GM23338 (cell line): Measurements from ENCODE around the gene SLC4A3. TPM values are rescaled to one million over a fixed set of nuclear protein-coding genes. Genes with fewer than 3 reads are reported as not detected.

ENCODE experiments used
- ATAC-seq: fragments of 200-7000 bp; cut with Tn5 transposase; 3 replicates; pipeline ENCODE4 v1.9.1; 2020
- DNase-seq: peaks from one replicate; pipeline ENCODE4 v3.0.0-alpha.2; 2015; ENCODE audit warnings: low spot score
- H2AFZ ChIP-seq: fragments of 200-600 bp; sonication (generic); 2 replicates; pipeline ENCODE4 v1.8.0; 2016; ENCODE audit warnings: antibody characterized with exemption, mild to moderate bottlenecking, moderate library complexity
- H3F3A ChIP-seq: fragments of 200-600 bp; sonication (generic); replicated peaks from 2 replicates; pipeline ENCODE4 v1.8.0; 2017; ENCODE audit warnings: antibody characterized with exemption, mixed run types, low read depth
- H3K27ac ChIP-seq: fragments of 200-600 bp; sonication (generic); 2 replicates; pipeline ENCODE4 v1.6.1; 2016; ENCODE audit warnings: low read depth
- H3K27me3 ChIP-seq: fragments of 200-600 bp; sonication (generic); 2 replicates; pipeline ENCODE4 v1.8.0; 2016; ENCODE audit warnings: mild to moderate bottlenecking, mixed run types, moderate library complexity; ENCODE audit not compliant: insufficient read depth
- H3K36me3 ChIP-seq: fragments of 200-600 bp; sonication (generic); 2 replicates; pipeline ENCODE4 v1.8.0; 2016; ENCODE audit warnings: mild to moderate bottlenecking; ENCODE audit not compliant: insufficient read depth
- H3K4me1 ChIP-seq: fragments of 200-600 bp; sonication (generic); 2 replicates; pipeline ENCODE4 v1.8.0; 2016; ENCODE audit warnings: mild to moderate bottlenecking, moderate library complexity; ENCODE audit not compliant: insufficient read depth
- H3K4me2 ChIP-seq: fragments of 200-600 bp; sonication (generic); 2 replicates; pipeline ENCODE4 v1.7.1; 2017; ENCODE audit warnings: mixed run types
- H3K4me3 ChIP-seq: fragments of 200-600 bp; sonication (generic); 2 replicates; pipeline ENCODE4 v1.6.1; 2016; ENCODE audit warnings: mixed run types
- H3K79me2 ChIP-seq: fragments of 200-600 bp; sonication (generic); replicated peaks from 2 replicates; pipeline ENCODE4 v1.8.0; 2017; ENCODE audit warnings: mild to moderate bottlenecking; ENCODE audit not compliant: insufficient read depth
- H3K9me2 ChIP-seq: fragments of 200-600 bp; sonication (generic); 2 replicates; pipeline ENCODE4 v1.8.0; 2017; ENCODE audit not compliant: insufficient read depth
- H4K20me1 ChIP-seq: fragments of 200-600 bp; sonication (generic); replicated peaks from 2 replicates; pipeline ENCODE4 v1.8.0; 2017; ENCODE audit warnings: mild to moderate bottlenecking; ENCODE audit not compliant: insufficient read depth
- H3K27ac Mint-ChIP-seq: 2 replicates; pipeline ENCODE4 v1.8.0; 2020; ENCODE audit warnings: inconsistent platforms, mild to moderate bottlenecking, moderate library complexity, mixed read lengths
- H3K27me3 Mint-ChIP-seq: 3 replicates; pipeline ENCODE4 v1.8.0; 2022; ENCODE audit warnings: low read depth, mild to moderate bottlenecking, moderate library complexity, mixed read lengths, inconsistent platforms; ENCODE audit not compliant: insufficient read depth, poor library complexity
- H3K36me3 Mint-ChIP-seq: 3 replicates; pipeline ENCODE4 v1.8.0; 2021; ENCODE audit warnings: low read depth, mild to moderate bottlenecking, inconsistent platforms, moderate library complexity, mixed read lengths
- H3K4me1 Mint-ChIP-seq: 3 replicates; pipeline ENCODE4 v1.8.0; 2020; ENCODE audit warnings: mild to moderate bottlenecking, inconsistent platforms, mixed read lengths
- H3K4me3 Mint-ChIP-seq: 3 replicates; pipeline ENCODE4 v1.8.0; 2021; ENCODE audit warnings: moderate library complexity, mild to moderate bottlenecking, inconsistent platforms, mixed read lengths
- H3K9me3 Mint-ChIP-seq: 3 replicates; pipeline ENCODE4 v1.8.0; 2020; ENCODE audit warnings: moderate library complexity, mild to moderate bottlenecking, inconsistent platforms, mixed read lengths
- JUNB ChIP-seq: IDR thresholded peaks from one replicate; pipeline ENCODE4 v1.6.1; 2016; ENCODE audit warnings: antibody characterized with exemption; ENCODE audit not compliant: unreplicated experiment
- STAT1 ChIP-seq: IDR thresholded peaks from one replicate; pipeline ENCODE4 v1.6.1; 2016; ENCODE audit warnings: antibody characterized with exemption; ENCODE audit not compliant: unreplicated experiment
- ZNF331 ChIP-seq: fragments of 250-450 bp; sonication (Bioruptor Pico); IDR thresholded peaks from 2 replicates; pipeline ENCODE4 v1.5.0; 2020; ENCODE audit warnings: low read depth, mild to moderate bottlenecking, moderate library complexity
- polyA plus RNA-seq: library from polyadenylated mRNA; unstranded; fragments of >200 nt; fragmentation: Nextera tagmentation; extraction: Ambion mirVana; gene quantifications from 2 replicates; pipeline ENCODE4 v1.2.1, GENCODE V29; 2016
- total RNA-seq: library from RNA; depleted of rRNA; stranded (reverse); fragments of >200 nt; shearing (Covaris generic); gene quantifications from 2 replicates; pipeline ENCODE4 v1.2.3, GENCODE V29; 2014
- TF ChIP-seq, protein P1 (sequence below): fragments of 250-450 bp; sonication (Bioruptor Pico); IDR thresholded peaks from 2 replicates; pipeline ENCODE4 v1.5.0; 2020; ENCODE audit warnings: mild to moderate bottlenecking, moderate library complexity
- TF ChIP-seq, protein P2 (sequence below): IDR thresholded peaks from one replicate; pipeline ENCODE4 v1.6.1; 2018; ENCODE audit warnings: antibody characterized with exemption; ENCODE audit not compliant: unreplicated experiment
- TF ChIP-seq, protein P3 (sequence below): IDR thresholded peaks from 2 replicates; pipeline ENCODE4 v1.6.1; 2016; ENCODE audit warnings: antibody characterized with exemption

SLC4A3 gene
- total and polyA plus RNA-seq, 2 experiments from 2014 or later = 3.6 to 6.8 TPM

DNA sequence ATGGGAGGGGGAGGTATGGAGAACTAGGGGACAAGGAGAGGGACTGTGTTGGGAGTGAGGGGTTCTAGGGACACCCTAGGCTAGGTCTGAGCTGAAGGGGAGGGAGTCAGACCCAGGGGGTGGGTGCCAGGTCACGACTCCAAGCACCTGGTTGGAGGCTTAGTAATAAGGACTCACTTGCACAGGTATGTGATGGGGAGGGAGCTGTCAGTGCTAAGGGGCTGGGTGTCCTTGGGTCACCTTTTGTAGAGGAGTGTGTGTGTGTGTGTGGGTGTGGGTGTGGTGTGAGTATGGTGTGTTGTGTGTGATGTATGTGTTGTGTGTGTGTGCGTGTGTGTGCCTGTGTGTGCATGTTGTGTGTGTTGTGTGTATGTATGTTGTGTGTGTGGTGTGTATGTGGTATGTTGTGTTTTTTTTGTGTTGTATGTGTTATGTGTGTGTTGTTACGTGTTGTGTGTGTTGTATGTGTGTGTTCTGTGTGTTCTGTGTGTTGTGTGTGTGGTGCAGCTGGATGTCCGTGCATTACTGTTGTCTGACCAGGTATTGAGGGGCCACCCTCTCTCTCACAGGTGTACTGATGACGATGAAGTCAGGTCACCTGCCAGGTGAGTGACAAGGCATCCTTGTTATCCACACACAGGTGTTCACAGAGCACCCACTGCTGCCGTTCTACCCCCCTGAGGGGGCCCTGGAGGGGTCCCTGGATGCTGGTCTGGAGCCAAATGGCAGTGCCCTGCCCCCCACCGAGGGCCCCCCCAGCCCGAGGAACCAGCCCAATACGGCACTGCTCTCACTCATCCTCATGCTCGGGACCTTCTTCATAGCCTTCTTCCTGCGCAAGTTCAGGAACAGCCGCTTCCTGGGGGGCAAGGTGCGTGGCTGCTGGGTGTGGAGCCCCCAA, 9.8 kb downstream of the SLC4A3 start (continued):
- TF ChIP-seq, protein P1, sequence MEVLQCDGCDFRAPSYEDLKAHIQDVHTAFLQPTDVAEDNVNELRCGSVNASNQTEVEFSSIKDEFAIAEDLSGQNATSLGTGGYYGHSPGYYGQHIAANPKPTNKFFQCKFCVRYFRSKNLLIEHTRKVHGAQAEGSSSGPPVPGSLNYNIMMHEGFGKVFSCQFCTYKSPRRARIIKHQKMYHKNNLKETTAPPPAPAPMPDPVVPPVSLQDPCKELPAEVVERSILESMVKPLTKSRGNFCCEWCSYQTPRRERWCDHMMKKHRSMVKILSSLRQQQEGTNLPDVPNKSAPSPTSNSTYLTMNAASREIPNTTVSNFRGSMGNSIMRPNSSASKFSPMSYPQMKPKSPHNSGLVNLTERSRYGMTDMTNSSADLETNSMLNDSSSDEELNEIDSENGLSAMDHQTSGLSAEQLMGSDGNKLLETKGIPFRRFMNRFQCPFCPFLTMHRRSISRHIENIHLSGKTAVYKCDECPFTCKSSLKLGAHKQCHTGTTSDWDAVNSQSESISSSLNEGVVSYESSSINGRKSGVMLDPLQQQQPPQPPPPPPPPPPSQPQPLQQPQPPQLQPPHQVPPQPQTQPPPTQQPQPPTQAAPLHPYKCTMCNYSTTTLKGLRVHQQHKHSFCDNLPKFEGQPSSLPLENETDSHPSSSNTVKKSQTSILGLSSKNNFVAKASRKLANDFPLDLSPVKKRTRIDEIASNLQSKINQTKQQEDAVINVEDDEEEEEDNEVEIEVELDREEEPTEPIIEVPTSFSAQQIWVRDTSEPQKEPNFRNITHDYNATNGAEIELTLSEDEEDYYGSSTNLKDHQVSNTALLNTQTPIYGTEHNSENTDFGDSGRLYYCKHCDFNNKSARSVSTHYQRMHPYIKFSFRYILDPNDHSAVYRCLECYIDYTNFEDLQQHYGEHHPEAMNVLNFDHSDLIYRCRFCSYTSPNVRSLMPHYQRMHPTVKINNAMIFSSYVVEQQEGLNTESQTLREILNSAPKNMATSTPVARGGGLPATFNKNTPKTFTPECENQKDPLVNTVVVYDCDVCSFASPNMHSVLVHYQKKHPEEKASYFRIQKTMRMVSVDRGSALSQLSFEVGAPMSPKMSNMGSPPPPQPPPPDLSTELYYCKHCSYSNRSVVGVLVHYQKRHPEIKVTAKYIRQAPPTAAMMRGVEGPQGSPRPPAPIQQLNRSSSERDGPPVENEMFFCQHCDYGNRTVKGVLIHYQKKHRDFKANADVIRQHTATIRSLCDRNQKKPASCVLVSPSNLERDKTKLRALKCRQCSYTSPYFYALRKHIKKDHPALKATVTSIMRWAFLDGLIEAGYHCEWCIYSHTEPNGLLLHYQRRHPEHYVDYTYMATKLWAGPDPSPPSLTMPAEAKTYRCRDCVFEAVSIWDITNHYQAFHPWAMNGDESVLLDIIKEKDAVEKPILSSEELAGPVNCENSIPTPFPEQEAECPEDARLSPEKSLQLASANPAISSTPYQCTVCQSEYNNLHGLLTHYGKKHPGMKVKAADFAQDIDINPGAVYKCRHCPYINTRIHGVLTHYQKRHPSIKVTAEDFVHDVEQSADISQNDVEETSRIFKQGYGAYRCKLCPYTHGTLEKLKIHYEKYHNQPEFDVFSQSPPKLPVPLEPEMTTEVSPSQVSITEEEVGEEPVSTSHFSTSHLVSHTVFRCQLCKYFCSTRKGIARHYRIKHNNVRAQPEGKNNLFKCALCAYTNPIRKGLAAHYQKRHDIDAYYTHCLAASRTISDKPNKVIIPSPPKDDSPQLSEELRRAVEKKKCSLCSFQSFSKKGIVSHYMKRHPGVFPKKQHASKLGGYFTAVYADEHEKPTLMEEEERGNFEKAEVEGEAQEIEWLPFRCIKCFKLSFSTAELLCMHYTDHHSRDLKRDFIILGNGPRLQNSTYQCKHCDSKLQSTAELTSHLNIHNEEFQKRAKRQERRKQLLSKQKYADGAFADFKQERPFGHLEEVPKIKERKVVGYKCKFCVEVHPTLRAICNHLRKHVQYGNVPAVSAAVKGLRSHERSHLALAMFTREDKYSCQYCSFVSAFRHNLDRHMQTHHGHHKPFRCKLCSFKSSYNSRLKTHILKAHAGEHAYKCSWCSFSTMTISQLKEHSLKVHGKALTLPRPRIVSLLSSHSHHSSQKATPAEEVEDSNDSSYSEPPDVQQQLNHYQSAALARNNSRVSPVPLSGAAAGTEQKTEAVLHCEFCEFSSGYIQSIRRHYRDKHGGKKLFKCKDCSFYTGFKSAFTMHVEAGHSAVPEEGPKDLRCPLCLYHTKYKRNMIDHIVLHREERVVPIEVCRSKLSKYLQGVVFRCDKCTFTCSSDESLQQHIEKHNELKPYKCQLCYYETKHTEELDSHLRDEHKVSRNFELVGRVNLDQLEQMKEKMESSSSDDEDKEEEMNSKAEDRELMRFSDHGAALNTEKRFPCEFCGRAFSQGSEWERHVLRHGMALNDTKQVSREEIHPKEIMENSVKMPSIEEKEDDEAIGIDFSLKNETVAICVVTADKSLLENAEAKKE (CRISPR knock-in tag) = no peak

DNA sequence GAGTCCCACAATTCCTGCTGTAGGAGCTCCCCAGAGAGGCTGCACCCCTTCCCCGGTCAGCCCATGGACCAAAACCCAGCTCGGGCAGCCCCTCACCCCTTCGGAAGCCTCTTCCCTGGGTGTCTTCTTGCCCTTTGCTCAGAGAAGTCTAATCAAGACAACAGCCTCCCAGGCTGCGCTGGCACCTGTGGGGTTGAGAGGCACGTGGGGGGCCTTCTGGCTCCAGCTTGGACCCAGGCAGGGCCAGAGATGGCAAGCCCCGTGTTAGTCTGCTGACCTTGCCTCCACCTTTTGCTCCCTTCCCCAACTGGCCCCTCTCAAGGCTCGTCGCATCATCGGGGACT, 10.4 kb downstream of the SLC4A3 start:
- Histone ChIP-seq H4K20me1 (no peaks in the 10 kb centered on the region), H3K4me3 (no peak overlapping the region)
- H3K27ac Mint-ChIP-seq = no peak overlapping the region
- TF ChIP-seq, protein P2, sequence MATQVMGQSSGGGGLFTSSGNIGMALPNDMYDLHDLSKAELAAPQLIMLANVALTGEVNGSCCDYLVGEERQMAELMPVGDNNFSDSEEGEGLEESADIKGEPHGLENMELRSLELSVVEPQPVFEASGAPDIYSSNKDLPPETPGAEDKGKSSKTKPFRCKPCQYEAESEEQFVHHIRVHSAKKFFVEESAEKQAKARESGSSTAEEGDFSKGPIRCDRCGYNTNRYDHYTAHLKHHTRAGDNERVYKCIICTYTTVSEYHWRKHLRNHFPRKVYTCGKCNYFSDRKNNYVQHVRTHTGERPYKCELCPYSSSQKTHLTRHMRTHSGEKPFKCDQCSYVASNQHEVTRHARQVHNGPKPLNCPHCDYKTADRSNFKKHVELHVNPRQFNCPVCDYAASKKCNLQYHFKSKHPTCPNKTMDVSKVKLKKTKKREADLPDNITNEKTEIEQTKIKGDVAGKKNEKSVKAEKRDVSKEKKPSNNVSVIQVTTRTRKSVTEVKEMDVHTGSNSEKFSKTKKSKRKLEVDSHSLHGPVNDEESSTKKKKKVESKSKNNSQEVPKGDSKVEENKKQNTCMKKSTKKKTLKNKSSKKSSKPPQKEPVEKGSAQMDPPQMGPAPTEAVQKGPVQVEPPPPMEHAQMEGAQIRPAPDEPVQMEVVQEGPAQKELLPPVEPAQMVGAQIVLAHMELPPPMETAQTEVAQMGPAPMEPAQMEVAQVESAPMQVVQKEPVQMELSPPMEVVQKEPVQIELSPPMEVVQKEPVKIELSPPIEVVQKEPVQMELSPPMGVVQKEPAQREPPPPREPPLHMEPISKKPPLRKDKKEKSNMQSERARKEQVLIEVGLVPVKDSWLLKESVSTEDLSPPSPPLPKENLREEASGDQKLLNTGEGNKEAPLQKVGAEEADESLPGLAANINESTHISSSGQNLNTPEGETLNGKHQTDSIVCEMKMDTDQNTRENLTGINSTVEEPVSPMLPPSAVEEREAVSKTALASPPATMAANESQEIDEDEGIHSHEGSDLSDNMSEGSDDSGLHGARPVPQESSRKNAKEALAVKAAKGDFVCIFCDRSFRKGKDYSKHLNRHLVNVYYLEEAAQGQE = no peak
- TF ChIP-seq STAT1 (no peak), JUNB (no peak), ZNF331 (CRISPR knock-in tag) (no peak)
- TF ChIP-seq, protein P3, sequence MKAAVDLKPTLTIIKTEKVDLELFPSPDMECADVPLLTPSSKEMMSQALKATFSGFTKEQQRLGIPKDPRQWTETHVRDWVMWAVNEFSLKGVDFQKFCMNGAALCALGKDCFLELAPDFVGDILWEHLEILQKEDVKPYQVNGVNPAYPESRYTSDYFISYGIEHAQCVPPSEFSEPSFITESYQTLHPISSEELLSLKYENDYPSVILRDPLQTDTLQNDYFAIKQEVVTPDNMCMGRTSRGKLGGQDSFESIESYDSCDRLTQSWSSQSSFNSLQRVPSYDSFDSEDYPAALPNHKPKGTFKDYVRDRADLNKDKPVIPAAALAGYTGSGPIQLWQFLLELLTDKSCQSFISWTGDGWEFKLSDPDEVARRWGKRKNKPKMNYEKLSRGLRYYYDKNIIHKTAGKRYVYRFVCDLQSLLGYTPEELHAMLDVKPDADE = no peak

More for the DNA sequence above, 10.4 kb downstream of the SLC4A3 start:
- Histone ChIP-seq H3K4me1 (peaks cover 2% of the 10 kb centered on the region; the same call in 1 of the 2 replicates), H3K9me2 (no peaks in the 10 kb centered on the region), H3K27me3 (peaks cover under 1% of the 10 kb centered on the region; the same call in 1 of the 2 replicates), H3K4me2 (no peak overlapping the region), H3K36me3 (no peaks in the 10 kb centered on the region), H3K79me2 (no peaks in the 10 kb centered on the region), H3F3A (no peaks in the 10 kb centered on the region), H2AFZ (no peak overlapping the region), H3K27ac (no peak overlapping the region)
- peaks cover 8% of the 10 kb centered on the region for H3K4me1 Mint-ChIP-seq
- H3K27me3 Mint-ChIP-seq = peaks cover 13% of the 10 kb centered on the region
- ATAC-seq (no peak), DNase-seq (no peak)
- peaks cover 2% of the 10 kb centered on the region; the same call in 1 of the 3 replicates for H3K9me3 Mint-ChIP-seq
- peaks cover 2% of the 10 kb centered on the region; the same call in 1 of the 3 replicates for H3K36me3 Mint-ChIP-seq
- H3K4me3 Mint-ChIP-seq = no peak overlapping the region
